Adipose tissue (tissue), 3 donors: Measurements from ENCODE around the gene BFSP1. TPM values are rescaled to one million over a fixed set of nuclear protein-coding genes. Genes with fewer than 3 reads are reported as not detected.

Experiments used
- H3K27ac ChIP-seq: one replicate; pipeline ENCODE4 v1.5.1; 2013; ENCODE audit warnings: low read depth, low read length
- WGBS, 3 donors: extraction: QIAGEN DNeasy Blood & Tissue Kit; methylation state at CpG; one replicate each; pipeline ENCODE4 v1.1.7; 2013; 5-methylcytosine and 5-hydroxymethylcytosine counted together
- polyA plus RNA-seq, 3 donors: library from polyadenylated mRNA; stranded (reverse); fragments of 200-250 nt; gene quantifications; one replicate each; pipeline ENCODE4 v1.2.3, GENCODE V29; 2013
- donor health status: healthy with polysubstance abuse.
- donor health status: Bipolar disorder and iron deficiency.
- donor health status: healthy.

Gene BFSP1
- polyA plus RNA-seq, 3 donors, result 0.68 to 1.3 (median 1.0) TPM

DNA sequence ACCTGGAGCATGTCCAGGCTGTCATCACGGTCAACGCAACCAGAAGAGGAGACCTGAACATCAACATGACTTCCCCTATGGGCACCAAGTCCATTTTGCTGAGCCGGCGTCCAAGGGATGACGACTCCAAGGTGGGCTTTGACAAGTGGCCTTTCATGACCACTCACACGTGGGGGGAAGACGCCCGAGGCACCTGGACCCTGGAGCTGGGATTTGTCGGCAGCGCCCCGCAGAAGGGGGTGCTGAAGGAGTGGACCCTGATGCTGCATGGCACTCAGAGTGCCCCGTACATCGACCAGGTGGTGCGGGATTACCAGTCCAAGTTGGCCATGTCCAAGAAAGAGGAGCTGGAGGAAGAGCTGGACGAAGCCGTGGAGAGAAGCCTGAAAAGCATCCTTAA is 49.5 kb downstream of the BFSP1 start:
- no peak overlapping the region for H3K27ac ChIP-seq
- 90 to 92% (median 90%) methylated on average over 16 of the region's 16 CpGs for WGBS, 3 donors

DNA sequence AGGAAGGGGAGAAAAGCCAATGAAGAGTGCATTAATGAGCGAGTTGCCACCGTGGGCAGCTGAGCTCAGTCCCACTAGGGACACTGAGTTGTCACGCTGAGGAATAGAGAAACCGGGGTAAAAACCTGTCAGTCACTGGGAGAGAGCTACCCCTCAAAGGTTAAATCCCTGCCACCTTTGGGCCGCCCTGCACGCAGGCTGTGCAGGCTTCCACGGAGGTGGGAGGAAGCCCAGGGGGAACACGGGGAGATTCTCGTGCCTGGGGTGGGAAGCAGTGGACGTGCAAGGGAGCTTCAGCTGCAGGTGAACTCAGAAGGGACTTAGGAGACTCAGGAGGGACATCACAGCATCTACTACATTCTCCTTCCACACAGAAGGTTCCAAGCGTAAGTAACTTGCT is 50.5 kb downstream of the BFSP1 start:
- WGBS, 3 donors, result 77 to 90% (median 86%) methylated on average over 11 of the region's 11 CpGs
- no peak overlapping the region for H3K27ac ChIP-seq

GRCh38 chr20:17479063-17479657 is 52.0 kb downstream of the BFSP1 start:
- H3K27ac ChIP-seq, result no peak overlapping the region
- WGBS, 3 donors, result 91 to 95% (median 93%) methylated on average over 23 of the region's 23 CpGs

DNA sequence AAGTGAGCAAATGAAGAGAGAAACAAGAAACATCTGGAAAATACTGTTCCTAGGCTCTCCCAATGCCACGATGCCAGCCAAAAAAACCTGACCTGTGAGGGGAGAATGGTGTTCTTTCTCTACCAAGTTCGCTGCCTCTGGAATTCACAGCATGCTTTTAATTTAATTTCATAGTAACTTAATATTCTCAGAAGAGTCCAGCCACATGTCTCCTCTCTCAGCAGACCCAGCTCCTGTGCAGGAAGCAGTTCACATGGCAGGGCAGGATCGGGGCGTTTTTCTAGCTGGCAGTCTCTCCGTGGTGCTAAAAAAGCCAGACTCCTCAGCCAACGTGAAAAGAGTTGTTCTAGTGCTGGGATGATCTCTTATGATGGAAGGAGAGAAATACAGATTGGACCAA is 57.5 kb downstream of the BFSP1 start:
- no peak overlapping the region for H3K27ac ChIP-seq
- 69 to 74% (median 71%) methylated on average over 6 of the region's 6 CpGs for WGBS, 3 donors

DNA sequence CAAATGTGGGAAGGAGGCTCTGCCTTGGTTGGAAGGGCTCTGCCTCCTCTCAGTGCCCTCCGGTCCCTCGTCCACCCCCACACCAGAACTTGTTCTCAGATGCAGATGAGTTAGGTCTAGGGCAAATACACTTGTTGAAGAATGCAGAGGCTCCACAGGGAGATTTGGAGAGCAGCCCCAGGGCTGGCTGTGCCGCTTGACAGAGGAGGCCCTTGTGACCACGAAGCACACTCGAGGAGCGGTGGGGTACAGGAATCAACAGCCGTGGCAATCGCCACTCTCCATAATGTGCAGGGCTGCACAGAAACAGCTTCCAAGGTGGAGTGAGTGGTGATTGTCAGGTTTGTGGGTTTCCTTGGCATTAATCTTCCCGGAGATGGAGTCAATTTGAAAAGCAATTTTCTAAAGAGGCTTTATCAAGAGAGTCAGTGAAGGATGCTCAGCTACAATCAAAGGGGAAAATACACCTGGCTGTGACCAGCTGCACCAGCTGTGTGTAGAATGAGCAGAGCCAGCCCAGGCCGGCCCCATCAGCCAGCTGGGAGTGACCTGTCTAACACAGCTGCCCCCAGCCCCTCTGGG is 59.5 kb downstream of the BFSP1 start:
- 71 to 79% (median 78%) methylated on average over 10 of the region's 10 CpGs for WGBS, 3 donors
- no peak overlapping the region for H3K27ac ChIP-seq

- WGBS, 3 donors, result 82 to 83% (median 83%) methylated on average over 9 of the region's 9 CpGs
These were observed 60.2 kb downstream of the BFSP1 start for GRCh38 chr20:17470973-17471372.

DNA sequence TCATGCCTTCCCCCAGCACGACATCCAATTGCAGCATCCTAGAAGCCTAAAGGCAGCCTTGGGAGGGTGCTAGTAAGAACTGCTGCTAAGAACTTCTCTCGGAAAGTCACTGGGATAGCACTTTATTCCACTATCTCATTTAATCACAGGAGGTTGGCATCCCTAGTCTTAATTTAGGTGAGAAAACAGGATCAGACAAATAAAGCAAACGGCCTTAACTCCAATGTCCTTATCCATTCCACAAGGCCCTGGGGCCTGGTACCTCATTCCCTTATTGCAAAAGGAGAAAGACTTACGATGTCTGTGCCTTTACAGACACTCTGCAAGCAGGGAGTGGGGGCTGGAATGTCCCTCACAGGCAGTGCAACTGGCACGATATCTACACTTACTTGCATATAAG is 60.7 kb downstream of the BFSP1 start:
- WGBS, 3 donors, result 83 to 89% (median 86%) methylated on average over 5 of the region's 5 CpGs
- no peak overlapping the region for H3K27ac ChIP-seq

More at GRCh38 chr20:17470973-17471372, 60.2 kb downstream of the BFSP1 start:
- H3K27ac ChIP-seq, result no peak overlapping the region

GRCh38 chr20:17469246-17470030 is 61.7 kb downstream of the BFSP1 start:
- H3K27ac ChIP-seq, result no peak overlapping the region
- 71 to 85% (median 82%) methylated on average over 7 of the region's 7 CpGs for WGBS, 3 donors

DNA sequence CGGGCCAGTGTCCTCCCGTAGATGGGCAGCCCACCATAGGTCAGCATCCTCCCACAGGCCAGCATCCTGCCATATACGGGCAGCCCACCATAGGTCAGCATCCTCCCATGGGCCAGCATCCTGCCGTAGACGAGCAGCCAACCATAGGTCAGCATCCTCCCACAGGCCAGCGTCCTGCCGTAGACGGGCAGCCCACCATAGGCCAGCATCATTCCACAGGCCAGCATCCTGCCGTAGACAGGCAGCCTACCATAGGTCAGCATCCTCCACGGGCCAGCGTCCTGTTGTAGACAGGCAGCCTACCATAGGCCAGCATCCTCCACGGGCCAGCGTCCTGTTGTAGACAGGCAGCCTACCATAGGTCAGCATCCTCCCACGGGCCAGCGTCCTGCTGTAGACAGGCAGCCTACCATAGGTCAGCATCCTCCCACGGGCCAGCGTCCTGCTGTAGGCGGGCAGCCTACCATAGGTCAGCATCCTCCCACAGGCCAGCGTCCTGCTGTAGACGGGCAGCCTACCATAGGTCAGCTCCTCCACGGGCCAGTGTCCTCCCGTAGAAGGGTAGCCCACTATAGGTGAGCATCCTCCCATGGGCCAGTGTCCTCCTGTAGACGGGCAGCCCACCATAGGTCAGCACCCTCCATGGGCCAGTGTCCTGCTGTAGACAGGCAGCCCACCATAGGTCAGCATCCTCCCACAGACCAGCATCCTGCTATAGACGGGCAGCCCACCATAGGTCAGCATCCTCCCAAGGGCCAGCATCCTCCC is 62.9 kb downstream of the BFSP1 start:
- WGBS, 3 donors, result 82 to 86% (median 83%) methylated on average over 24 of the region's 24 CpGs
- no peak overlapping the region for H3K27ac ChIP-seq

DNA sequence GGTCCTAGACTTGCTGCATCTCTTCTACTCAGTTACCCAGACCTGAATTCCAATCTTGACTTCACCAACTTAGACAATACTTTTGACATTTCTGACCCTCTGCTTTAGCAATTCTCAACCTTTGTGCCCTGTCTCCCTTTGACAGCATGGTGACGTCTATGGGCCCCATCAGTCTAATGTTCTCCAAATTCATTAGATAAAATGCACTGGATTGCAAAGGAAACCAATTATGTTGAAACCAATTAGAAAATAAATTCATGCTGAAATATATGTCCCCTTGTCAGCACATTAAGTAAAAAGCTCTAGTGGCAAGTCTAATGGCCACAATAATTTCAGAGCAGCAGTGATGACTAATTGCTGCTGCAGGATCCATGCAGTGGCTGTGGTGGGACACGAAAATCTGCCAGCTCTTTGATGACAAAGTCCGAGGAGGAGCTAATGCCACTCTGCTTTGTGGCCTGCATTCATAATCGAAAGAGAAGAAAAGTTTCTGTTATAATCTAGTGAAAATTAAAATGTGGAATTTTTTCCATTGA is 64.0 kb downstream of the BFSP1 start:
- WGBS, 3 donors, result 74 to 89% (median 85%) methylated on average over 4 of the region's 4 CpGs
- no peak overlapping the region for H3K27ac ChIP-seq

GRCh38 chr20:17466641-17467040 is 64.5 kb downstream of the BFSP1 start:
- H3K27ac ChIP-seq, result no peak overlapping the region
- WGBS, 3 donors, result 77 to 81% (median 79%) methylated on average over 7 of the region's 7 CpGs

GRCh38 chr20:17465236-17465635 is 65.9 kb downstream of the BFSP1 start:
- no peak overlapping the region for H3K27ac ChIP-seq
- 90 to 96% (median 91%) methylated on average over 10 of the region's 10 CpGs for WGBS, 3 donors

DNA sequence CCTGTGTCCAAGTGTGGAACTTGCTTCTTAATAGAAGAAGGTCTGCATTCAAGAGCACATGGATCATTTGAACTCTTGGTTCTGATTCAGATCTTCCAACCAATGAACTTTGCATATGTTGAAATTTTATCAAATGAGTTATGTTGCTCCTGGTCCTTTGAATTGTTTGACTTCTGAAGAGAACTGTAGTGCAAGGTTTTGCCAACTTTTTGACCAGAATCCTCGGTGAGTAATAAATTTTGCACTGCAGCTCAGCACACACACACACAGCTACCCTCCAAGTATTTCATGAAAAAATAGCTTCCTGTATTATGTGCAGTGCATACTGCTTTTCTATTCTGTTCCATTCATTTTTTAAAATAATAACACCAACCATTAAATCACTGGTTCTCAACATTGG is 67.5 kb downstream of the BFSP1 start:
- 50 to 68% (median 60%) methylated on average over 1 of the region's 1 CpG for WGBS, 3 donors

GRCh38 chr20:17461941-17462340 is 69.2 kb downstream of the BFSP1 start:
- no peak overlapping the region for H3K27ac ChIP-seq
- WGBS, 3 donors, result 50 to 67% (median 61%) methylated on average over 3 of the region's 3 CpGs

More for the DNA sequence above, 67.5 kb downstream of the BFSP1 start:
- H3K27ac ChIP-seq, result no peak overlapping the region

GRCh38 chr20:17460119-17460518 is 71.1 kb downstream of the BFSP1 start:
- 67 to 77% (median 72%) methylated on average over 2 of the region's 2 CpGs for WGBS, 3 donors
- H3K27ac ChIP-seq, result no peak overlapping the region

GRCh38 chr20:17457588-17458190 is 73.5 kb downstream of the BFSP1 start:
- WGBS, 3 donors, result 78 to 86% (median 82%) methylated on average over 6 of the region's 6 CpGs
- no peak overlapping the region for H3K27ac ChIP-seq

DNA sequence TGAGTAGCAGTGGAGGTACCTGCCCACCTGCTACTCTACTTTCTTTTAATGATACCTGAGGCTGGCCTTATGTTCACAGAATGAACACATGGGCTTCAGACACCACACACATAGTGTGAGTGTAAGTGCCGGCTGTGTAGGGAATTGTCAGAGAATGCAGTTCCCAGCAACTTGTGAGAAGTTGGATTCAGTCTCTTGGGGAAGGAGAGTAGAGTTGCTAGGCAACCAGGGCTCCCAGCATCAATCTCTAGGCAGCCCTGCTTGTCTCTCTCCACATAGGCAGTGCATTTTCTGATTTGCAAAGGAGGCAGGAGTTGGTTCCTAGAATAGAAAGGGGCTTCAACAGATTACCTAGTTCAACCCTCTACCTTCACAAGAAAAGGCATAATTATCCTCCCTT is 74.1 kb downstream of the BFSP1 start:
- WGBS, 3 donors, result 58 to 83% (median 66%) methylated on average over 1 of the region's 1 CpG
- H3K27ac ChIP-seq, result no peak overlapping the region

DNA sequence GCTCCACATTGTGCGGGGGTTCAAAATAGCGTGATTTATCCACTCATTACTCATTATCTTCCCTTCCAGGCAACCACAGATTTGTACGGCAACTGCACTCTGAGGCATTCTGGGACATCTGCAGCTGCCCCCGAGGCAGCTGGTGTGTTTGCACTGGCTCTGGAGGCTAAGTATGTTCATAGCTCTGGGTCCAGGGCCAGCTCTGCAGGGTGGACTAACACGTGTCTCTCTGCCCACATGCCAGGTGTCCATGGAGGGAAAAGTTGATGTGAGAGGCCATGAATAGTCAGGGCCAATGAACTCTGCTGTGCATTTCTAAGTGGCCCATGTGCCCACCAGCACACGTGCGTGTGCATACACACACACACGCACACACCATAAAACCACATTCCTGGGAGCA is 74.9 kb downstream of the BFSP1 start:
- H3K27ac ChIP-seq, result no peak overlapping the region
- WGBS, 3 donors, result 74 to 85% (median 82%) methylated on average over 8 of the region's 8 CpGs
